ENCODE data around the gene RBMS2.
A peak's percentile ranks its signal among the peaks of the same experiment; 100 is the strongest.

The RBMS2 gene

DNA sequence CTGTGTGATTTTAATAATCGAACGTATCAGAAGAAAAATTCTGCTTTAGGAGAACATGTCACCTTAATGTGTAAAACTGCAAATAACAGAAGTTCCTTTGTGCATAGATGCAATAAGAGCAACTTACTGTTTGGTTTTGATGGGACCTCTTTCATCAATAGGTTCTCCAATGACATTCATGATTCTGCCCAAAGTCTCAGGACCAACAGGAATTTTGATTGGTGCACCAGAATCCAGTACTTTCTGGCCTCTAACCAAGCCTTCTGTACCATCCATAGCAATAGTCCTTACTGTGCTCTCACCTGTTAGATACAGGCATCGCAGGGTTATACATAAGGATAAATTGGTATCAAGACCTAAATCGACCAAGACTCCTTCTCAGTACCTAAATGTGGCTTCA lies 123.0 kb downstream of the RBMS2 start:
- no peak for DNase-seq

DNA sequence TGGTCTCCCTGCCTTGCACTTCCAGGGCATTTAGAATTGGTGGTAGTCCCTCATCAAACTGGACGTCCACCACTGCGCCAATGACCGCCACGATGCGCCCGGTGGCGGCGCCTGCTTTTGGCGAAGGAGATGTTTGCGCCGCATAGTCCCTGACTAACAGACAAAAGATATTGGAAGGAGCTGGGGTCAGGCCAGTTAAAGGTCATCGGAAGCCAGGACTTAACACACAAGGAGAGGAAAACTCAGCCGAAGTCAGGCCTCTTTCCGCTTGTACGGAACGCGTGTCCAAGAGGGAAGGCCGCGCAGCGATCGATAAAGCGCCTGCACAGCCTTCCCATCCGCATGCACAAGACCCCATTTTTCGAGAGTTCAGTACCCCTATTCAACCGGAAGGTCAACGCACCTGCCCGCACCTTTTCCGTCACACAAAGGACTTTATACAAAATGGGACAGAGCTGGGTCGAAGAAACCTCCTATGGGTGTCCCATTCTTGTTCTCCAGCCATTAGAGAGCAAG lies 123.6 kb downstream of the RBMS2 start:
- Histone ChIP-seq H3K36me3 (peaks cover 53% of the 10 kb centered on the region), H3K9me3 (ENCODE audit: severe bottlenecking) (no peaks in the 10 kb centered on the region), H3K27ac (peak overlapping the region; percentile 90), H3K4me3 (ENCODE audit: low read depth, low read length) (peak overlapping the region; percentile 99), H3K27me3 (ENCODE audit: insufficient read depth, low read depth, severe bottlenecking) (no peaks in the 10 kb centered on the region)
- TF ChIP-seq, protein P1, sequence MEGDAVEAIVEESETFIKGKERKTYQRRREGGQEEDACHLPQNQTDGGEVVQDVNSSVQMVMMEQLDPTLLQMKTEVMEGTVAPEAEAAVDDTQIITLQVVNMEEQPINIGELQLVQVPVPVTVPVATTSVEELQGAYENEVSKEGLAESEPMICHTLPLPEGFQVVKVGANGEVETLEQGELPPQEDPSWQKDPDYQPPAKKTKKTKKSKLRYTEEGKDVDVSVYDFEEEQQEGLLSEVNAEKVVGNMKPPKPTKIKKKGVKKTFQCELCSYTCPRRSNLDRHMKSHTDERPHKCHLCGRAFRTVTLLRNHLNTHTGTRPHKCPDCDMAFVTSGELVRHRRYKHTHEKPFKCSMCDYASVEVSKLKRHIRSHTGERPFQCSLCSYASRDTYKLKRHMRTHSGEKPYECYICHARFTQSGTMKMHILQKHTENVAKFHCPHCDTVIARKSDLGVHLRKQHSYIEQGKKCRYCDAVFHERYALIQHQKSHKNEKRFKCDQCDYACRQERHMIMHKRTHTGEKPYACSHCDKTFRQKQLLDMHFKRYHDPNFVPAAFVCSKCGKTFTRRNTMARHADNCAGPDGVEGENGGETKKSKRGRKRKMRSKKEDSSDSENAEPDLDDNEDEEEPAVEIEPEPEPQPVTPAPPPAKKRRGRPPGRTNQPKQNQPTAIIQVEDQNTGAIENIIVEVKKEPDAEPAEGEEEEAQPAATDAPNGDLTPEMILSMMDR (IDR thresholded peaks at IDR 0.05; ENCODE audit: low read depth, low read length), result no peak
- no peak for DNase-seq

More for the DNA sequence above, 123.0 kb downstream of the RBMS2 start:
- peak overlapping the region; percentile 90 for H3K27ac ChIP-seq
- H3K27me3 ChIP-seq (ENCODE audit: insufficient read depth, low read depth, severe bottlenecking), result no peaks in the 10 kb centered on the region
- H3K4me3 ChIP-seq (ENCODE audit: low read depth, low read length), result peak overlapping the region; percentile 99
- TF ChIP-seq, protein P1 (IDR thresholded peaks at IDR 0.05; ENCODE audit: low read depth, low read length), result no peak
- H3K36me3 ChIP-seq, result peaks cover 59% of the 10 kb centered on the region
- H3K9me3 ChIP-seq (ENCODE audit: severe bottlenecking), result no peaks in the 10 kb centered on the region

All from WERI-Rb-1 (cell line).